H9 (cell line): ENCODE results near the gene ARPC4. TPM values are rescaled to one million over a fixed set of nuclear protein-coding genes. Genes with fewer than 3 reads are reported as not detected.

ENCODE experiments used
- DNase-seq: peaks from one replicate; pipeline ENCODE4 v3.0.0-alpha.2; 2017
- H2AFZ ChIP-seq: one replicate; pipeline ENCODE4 v1.6.1; 2013; ENCODE audit warnings: mild to moderate bottlenecking, low read length, control low read depth, moderate library complexity
- H2AK5ac ChIP-seq: 2 replicates; pipeline ENCODE4 v1.6.1; 2013; ENCODE audit warnings: low read length, control low read depth, mixed read lengths; ENCODE audit not compliant: insufficient read length
- H2BK120ac ChIP-seq: one replicate; pipeline ENCODE4 v1.6.1; 2013; ENCODE audit warnings: low read depth, mild to moderate bottlenecking, low read length, control low read depth, inconsistent platforms; ENCODE audit not compliant: poor library complexity, severe bottlenecking
- H2BK12ac ChIP-seq: 2 replicates; pipeline ENCODE4 v1.6.1; 2013; ENCODE audit warnings: low read length, control low read depth, mixed read lengths, low read depth; ENCODE audit not compliant: insufficient read length
- H2BK15ac ChIP-seq: 2 replicates; pipeline ENCODE4 v1.6.1; 2013; ENCODE audit warnings: low read depth, low read length, control low read depth
- H2BK20ac ChIP-seq: one replicate; pipeline ENCODE4 v1.6.1; 2013; ENCODE audit warnings: low read depth, mild to moderate bottlenecking, low read length, control low read depth, inconsistent platforms; ENCODE audit not compliant: poor library complexity, severe bottlenecking
- H2BK5ac ChIP-seq: 2 replicates; pipeline ENCODE4 v1.6.1; 2013; ENCODE audit warnings: low read length, control low read depth, mixed read lengths; ENCODE audit not compliant: insufficient read length
- H3K14ac ChIP-seq: 2 replicates; pipeline ENCODE4 v1.6.1; 2013; ENCODE audit warnings: low read length, control low read depth; ENCODE audit not compliant: insufficient read depth
- H3K18ac ChIP-seq: 2 replicates; pipeline ENCODE4 v1.6.1; 2013; ENCODE audit warnings: low read depth, mild to moderate bottlenecking, mixed read lengths, low read length, control low read depth; ENCODE audit not compliant: insufficient read length
- H3K23ac ChIP-seq: 2 replicates; pipeline ENCODE4 v1.6.1; 2013; ENCODE audit warnings: low read length, control low read depth, mixed read lengths, low read depth; ENCODE audit not compliant: insufficient read length
- H3K23me2 ChIP-seq: 2 replicates; pipeline ENCODE4 v1.6.1; 2013; ENCODE audit warnings: low read depth, mild to moderate bottlenecking, mixed read lengths, low read length, control low read depth; ENCODE audit not compliant: insufficient read length, poor library complexity, severe bottlenecking
- H3K27ac ChIP-seq: 2 replicates; pipeline ENCODE4 v1.5.1; 2013; ENCODE audit warnings: low read length, control low read depth, mixed read lengths, low read depth; ENCODE audit not compliant: insufficient read length
- H3K27me3 ChIP-seq: 2 replicates; pipeline ENCODE4 v1.6.1; 2013; ENCODE audit warnings: low read length, control low read depth, inconsistent platforms; ENCODE audit not compliant: insufficient read depth
- H3K4ac ChIP-seq: 2 replicates; pipeline ENCODE4 v1.6.1; 2013; ENCODE audit warnings: low read depth, mild to moderate bottlenecking, control low read depth, inconsistent platforms, low read length, moderate library complexity
- H3K4me1 ChIP-seq: 2 replicates; pipeline ENCODE4 v1.6.1; 2013; ENCODE audit warnings: low read length, control low read depth, inconsistent platforms; ENCODE audit not compliant: insufficient read depth
- H3K4me2 ChIP-seq: 2 replicates; pipeline ENCODE4 v1.6.1; 2013; ENCODE audit warnings: low read length, control low read depth, mixed read lengths; ENCODE audit not compliant: insufficient read length, insufficient read depth
- H3K56ac ChIP-seq: 2 replicates; pipeline ENCODE4 v1.6.1; 2013; ENCODE audit warnings: low read depth, mild to moderate bottlenecking, mixed read lengths, low read length, control low read depth; ENCODE audit not compliant: insufficient read length
- H3K79me1 ChIP-seq: 2 replicates; pipeline ENCODE4 v1.6.1; 2013; ENCODE audit warnings: low read depth, mild to moderate bottlenecking, moderate library complexity, low read length, control low read depth, inconsistent platforms; ENCODE audit not compliant: insufficient read depth, poor library complexity, severe bottlenecking
- H3K79me2 ChIP-seq: 2 replicates; pipeline ENCODE4 v1.6.1; 2013; ENCODE audit warnings: low read length, control low read depth, inconsistent platforms; ENCODE audit not compliant: insufficient read depth
- H3K9ac ChIP-seq: 2 replicates; pipeline ENCODE4 v1.6.1; 2013; ENCODE audit warnings: low read length, control low read depth, mixed read lengths; ENCODE audit not compliant: insufficient read length; ENCODE audit errors: extremely low read depth
- H3K9me3 ChIP-seq: one replicate; pipeline ENCODE4 v1.6.1; 2013; ENCODE audit warnings: low read depth, low read length, inconsistent platforms; ENCODE audit not compliant: control insufficient read depth
- H3T11ph ChIP-seq: one replicate; pipeline ENCODE4 v1.6.1; 2013; ENCODE audit warnings: mild to moderate bottlenecking, low read length, control low read depth, inconsistent platforms
- H4K20me1 ChIP-seq: one replicate; pipeline ENCODE4 v1.6.1; 2013; ENCODE audit not compliant: control insufficient read depth, insufficient read length, insufficient read depth
- H4K5ac ChIP-seq: 2 replicates; pipeline ENCODE4 v1.6.1; 2013; ENCODE audit warnings: low read depth, mild to moderate bottlenecking, mixed read lengths, low read length, control low read depth; ENCODE audit not compliant: insufficient read length
- H4K8ac ChIP-seq: replicated peaks from 2 replicates; pipeline ENCODE4 v1.6.1; 2013; ENCODE audit warnings: low read length, control low read depth, mixed read lengths, low read depth; ENCODE audit not compliant: insufficient read length
- H4K91ac ChIP-seq: 2 replicates; pipeline ENCODE4 v1.6.1; 2013; ENCODE audit warnings: low read depth, mild to moderate bottlenecking, moderate library complexity, mixed read lengths, low read length, control low read depth; ENCODE audit not compliant: insufficient read length
- H3K27ac Mint-ChIP-seq, 3 experiments: 2 replicates in 2 of 3; 3 replicates in 1 of 3; pipeline ENCODE4 v1.8.0; 2020 to 2021; ENCODE audit warnings: mixed read lengths in 3 of 3, mild to moderate bottlenecking in 1 of 3, moderate library complexity in 1 of 3
- H3K27me3 Mint-ChIP-seq: 2 replicates; pipeline ENCODE4 v1.8.0; 2021; ENCODE audit warnings: low read depth, mild to moderate bottlenecking, moderate library complexity, mixed read lengths
- H3K36me3 Mint-ChIP-seq, 3 experiments: 2 replicates in 2 of 3; 3 replicates in 1 of 3; pipeline ENCODE4 v1.8.0; 2020 to 2021; ENCODE audit warnings: low read depth in 3 of 3, mixed read lengths in 3 of 3; ENCODE audit not compliant: insufficient read depth in 1 of 3
- H3K4me1 Mint-ChIP-seq, 2 experiments: 2 replicates each; pipeline ENCODE4 v1.8.0; 2020; ENCODE audit warnings: mixed read lengths in 2 of 2
- H3K4me3 Mint-ChIP-seq, 2 experiments: 2 replicates in 1 of 2; 3 replicates in 1 of 2; pipeline ENCODE4 v1.8.0; 2020 to 2021; ENCODE audit warnings: mild to moderate bottlenecking in 2 of 2, mixed read lengths in 2 of 2, moderate library complexity in 1 of 2
- H3K9me3 Mint-ChIP-seq, 2 experiments: 2 replicates in 1 of 2; 3 replicates in 1 of 2; pipeline ENCODE4 v1.8.0; 2020; ENCODE audit warnings: mild to moderate bottlenecking in 2 of 2, mixed read lengths in 2 of 2, moderate library complexity in 1 of 2
- CTCF ChIP-seq: fragments of 200-600 bp; sonication (generic); conservative IDR thresholded peaks from 3 replicates; pipeline ENCODE4 v1.8.0; 2021; ENCODE audit warnings: antibody characterized with exemption, mild to moderate bottlenecking
- WGBS: extraction: QIAGEN DNeasy Blood & Tissue Kit; methylation state at CpG from one replicate; pipeline ENCODE4 v1.1.7; 2013; ENCODE audit warnings: missing lambda C conversion rate, low lambda C conversion rate, mixed read lengths; ENCODE audit not compliant: insufficient read length; ENCODE audit errors: extremely low coverage; 5-methylcytosine and 5-hydroxymethylcytosine counted together
- total RNA-seq: library from RNA; stranded (reverse); gene quantifications from 2 replicates; pipeline ENCODE4 v1.2.1, GENCODE V29; 2021

ARPC4 gene
- total RNA-seq, 1 experiment from 2014 or later: 161 TPM

GRCh38 chr3:9808345-9809037 lies 15.6 kb downstream of the ARPC4 start:
- no peak overlapping the region for H3K14ac ChIP-seq
- H3K4me1 ChIP-seq: no peaks in the 10 kb centered on the region
- Mint-ChIP-seq H3K36me3 (peaks cover 20 to 37% (median 32%) of the 10 kb centered on the region in 3 experiments; a peak in 6 of 7 replicates), H3K27me3 (peaks cover 16% of the 10 kb centered on the region), H3K4me3 (no peak overlapping the region), H3K4me1 (peaks cover 20 to 23% of the 10 kb centered on the region in 2 experiments), H3K27ac (peak overlapping the region in 2 of 3 experiments; percentile 76 to 86; a peak in 1 of 7 replicates), H3K9me3 (no peaks in the 10 kb centered on the region)
- no peaks in the 10 kb centered on the region for H3K27me3 ChIP-seq
- no peak overlapping the region for H3K27ac ChIP-seq
- H2AK5ac ChIP-seq: no peak overlapping the region
- H3K79me1 ChIP-seq: no peaks in the 10 kb centered on the region
- no peak overlapping the region for H4K91ac ChIP-seq
- H4K8ac ChIP-seq: no peak overlapping the region
- no peaks in the 10 kb centered on the region for H3K79me2 ChIP-seq
- H3T11ph ChIP-seq: no peak overlapping the region
- DNase-seq: peak; percentile 72
- no CpG with 5 or more reads among the region's 7 CpGs for WGBS
- no peak overlapping the region for H3K56ac ChIP-seq
- no peak overlapping the region for H3K18ac ChIP-seq
- TF ChIP-seq CTCF: peak; percentile 50
- H4K5ac ChIP-seq: no peak overlapping the region
- H3K4me2 ChIP-seq: no peak overlapping the region
- H2BK20ac ChIP-seq: no peak overlapping the region
- H2BK15ac ChIP-seq: no peak overlapping the region
- no peaks in the 10 kb centered on the region for H3K9me3 ChIP-seq
- peaks cover 7% of the 10 kb centered on the region for H3K23me2 ChIP-seq
- H4K20me1 ChIP-seq: no peaks in the 10 kb centered on the region
- H3K9ac ChIP-seq: no peak overlapping the region
- H2BK120ac ChIP-seq: no peak overlapping the region
- H3K4ac ChIP-seq: no peak overlapping the region
- no peak overlapping the region for H3K23ac ChIP-seq
- no peak overlapping the region for H2BK5ac ChIP-seq
- H2BK12ac ChIP-seq: no peak overlapping the region
- no peak overlapping the region for H2AFZ ChIP-seq
